IMR-90 (cell line): Measurements from ENCODE around the gene HOTAIR. TPM values are rescaled to one million over a fixed set of nuclear protein-coding genes. Genes with fewer than 3 reads are reported as not detected.

Source experiments
- ATAC-seq: fragments of 200-7000 bp; cut with Tn5 transposase; 2 replicates; pipeline ENCODE4 v1.9.1; 2020; ENCODE audit warnings: low read depth, mild to moderate bottlenecking, moderate library complexity
- BruUV-seq: library from RNA; stranded (reverse); fragments of 400-500 nt; replicated peaks from 2 replicates; lab custom pipeline; 2021; lab: Mats Ljungman, UMichigan
- CTCF ChIA-PET: fragments of 300-600 bp; formaldehyde crosslinking; extraction: SDS; loops from one replicate; lab custom pipeline; 2021; ENCODE audit warnings: antibody characterized with exemption; lab: Yijun Ruan, JAX
- POLR2A ChIA-PET: fragments of 300-600 bp; sonication (Branson Sonifier 250); formaldehyde crosslinking; loops from one replicate; lab custom pipeline; 2022; ENCODE audit warnings: antibody characterized with exemption; ENCODE audit not compliant: unreplicated experiment; lab: Charles Lee
- DNase-seq: peaks from one replicate; pipeline ENCODE4 v3.0.0; 2013
- H2AFZ ChIP-seq: replicated peaks from 2 replicates; pipeline ENCODE3; 2013; ENCODE audit warnings: low read length, mild to moderate bottlenecking; ENCODE audit not compliant: poor library complexity
- H2AK5ac ChIP-seq: 2 replicates; pipeline ENCODE4 v1.6.1; 2013; ENCODE audit warnings: low read depth, low read length, inconsistent platforms
- H2AK9ac ChIP-seq: replicated peaks from 2 replicates; pipeline ENCODE3; 2013; ENCODE audit warnings: mild to moderate bottlenecking, low read depth, low read length, moderate library complexity; ENCODE audit not compliant: poor library complexity
- H2BK120ac ChIP-seq: 2 replicates; pipeline ENCODE4 v1.6.1; 2013; ENCODE audit warnings: low read depth, low read length, inconsistent platforms
- H2BK15ac ChIP-seq: 3 replicates; pipeline ENCODE4 v1.6.1; 2013; ENCODE audit warnings: low read depth, low read length, inconsistent platforms
- H2BK20ac ChIP-seq: 2 replicates; pipeline ENCODE4 v1.6.1; 2013; ENCODE audit warnings: low read depth, mild to moderate bottlenecking, inconsistent platforms, low read length, moderate library complexity
- H2BK5ac ChIP-seq: 2 replicates; pipeline ENCODE4 v1.6.1; 2013; ENCODE audit warnings: mild to moderate bottlenecking, low read depth, low read length, inconsistent platforms; ENCODE audit not compliant: poor library complexity, severe bottlenecking
- H3K14ac ChIP-seq: replicated peaks from 2 replicates; pipeline ENCODE4 v1.6.1; 2013; ENCODE audit warnings: low read depth, low read length, inconsistent platforms
- H3K18ac ChIP-seq: 2 replicates; pipeline ENCODE4 v1.6.1; 2013; ENCODE audit warnings: low read depth, low read length, control low read depth
- H3K23ac ChIP-seq: 2 replicates; pipeline ENCODE4 v1.6.1; 2013; ENCODE audit warnings: low read depth, low read length, inconsistent platforms
- H3K27ac ChIP-seq: 2 replicates; pipeline ENCODE4 v1.5.1; 2013; ENCODE audit warnings: mild to moderate bottlenecking, control low read depth, low read length; ENCODE audit not compliant: insufficient read depth
- H3K27me3 ChIP-seq: 2 replicates; pipeline ENCODE4 v1.6.1; 2013; ENCODE audit warnings: low read length; ENCODE audit not compliant: control insufficient read depth, insufficient read depth
- H3K36me3 ChIP-seq: 2 replicates; pipeline ENCODE4 v1.6.1; 2013; ENCODE audit warnings: low read length, mixed read lengths; ENCODE audit not compliant: control insufficient read depth, insufficient read depth
- H3K4ac ChIP-seq: 2 replicates; pipeline ENCODE4 v1.6.1; 2013; ENCODE audit warnings: low read depth, low read length, inconsistent platforms
- H3K4me1 ChIP-seq: 2 replicates; pipeline ENCODE4 v1.6.1; 2013; ENCODE audit warnings: low read length, mixed read lengths; ENCODE audit not compliant: control insufficient read depth, insufficient read depth
- H3K4me2 ChIP-seq: 2 replicates; pipeline ENCODE4 v1.6.1; 2013; ENCODE audit warnings: low read depth, mild to moderate bottlenecking, control low read depth, low read length, moderate library complexity
- H3K4me3 ChIP-seq: 2 replicates; pipeline ENCODE4 v1.5.1; 2013; ENCODE audit warnings: low read depth, mild to moderate bottlenecking, control low read depth, low read length, moderate library complexity; ENCODE audit not compliant: insufficient read depth
- H3K56ac ChIP-seq: 2 replicates; pipeline ENCODE4 v1.6.1; 2013; ENCODE audit warnings: low read length, inconsistent platforms; ENCODE audit not compliant: insufficient read depth; ENCODE audit errors: extremely low read depth
- H3K79me1 ChIP-seq, 2 experiments: 2 replicates each; pipeline ENCODE4 v1.6.1; 2013; ENCODE audit warnings: low read length in 2 of 2, inconsistent platforms in 1 of 2, low read depth in 1 of 2
- H3K9ac ChIP-seq: 2 replicates; pipeline ENCODE4 v1.6.1; 2013; ENCODE audit warnings: low read depth, low read length, control low read depth
- H3K9me1 ChIP-seq: 2 replicates; pipeline ENCODE4 v1.6.1; 2013; ENCODE audit warnings: low read length, inconsistent platforms; ENCODE audit not compliant: insufficient read depth
- H3K9me3 ChIP-seq: 2 replicates; pipeline ENCODE4 v1.6.1; 2013; ENCODE audit warnings: low read length; ENCODE audit not compliant: control insufficient read depth, insufficient read depth
- H4K20me1 ChIP-seq: 2 replicates; pipeline ENCODE4 v1.6.1; 2013; ENCODE audit warnings: low read length, inconsistent platforms; ENCODE audit not compliant: insufficient read depth
- H4K5ac ChIP-seq: 2 replicates; pipeline ENCODE4 v1.6.1; 2013; ENCODE audit warnings: mild to moderate bottlenecking, low read depth, low read length, control low read depth
- H4K8ac ChIP-seq, 2 experiments: 2 replicates each; pipeline ENCODE4 v1.6.1; 2013; ENCODE audit warnings: low read depth in 2 of 2, low read length in 2 of 2, control low read depth in 1 of 2, inconsistent platforms in 1 of 2
- H4K91ac ChIP-seq: 2 replicates; pipeline ENCODE4 v1.6.1; 2013; ENCODE audit warnings: low read depth, low read length, inconsistent platforms; ENCODE audit not compliant: insufficient read depth
- BHLHE40 ChIP-seq: fragments of 150-350 bp; IDR thresholded peaks from 2 replicates; pipeline ENCODE4 v1.6.1; 2016; ENCODE audit warnings: mild to moderate bottlenecking, low read depth, low read length
- CEBPB ChIP-seq: IDR thresholded peaks from 2 replicates; pipeline ENCODE4 v1.6.1; 2012; ENCODE audit warnings: low read depth, low read length, improper control_type of control experiment
- CHD1 ChIP-seq: IDR thresholded peaks from 2 replicates; pipeline ENCODE4 v1.6.1; 2012; ENCODE audit warnings: low read depth, low read length, improper control_type of control experiment
- ELK1 ChIP-seq: fragments of 150-350 bp; IDR thresholded peaks from 2 replicates; pipeline ENCODE4 v1.6.1; 2016; ENCODE audit warnings: low read depth, mild to moderate bottlenecking, low read length, moderate library complexity, borderline replicate concordance
- FOS ChIP-seq: fragments of 150-350 bp; IDR thresholded peaks from 2 replicates; pipeline ENCODE4 v1.6.1; 2016; ENCODE audit warnings: low read depth, low read length
- MAFK ChIP-seq: IDR thresholded peaks from 2 replicates; pipeline ENCODE4 v1.6.1; 2012; ENCODE audit warnings: low read depth, low read length, improper control_type of control experiment
- WGBS, 2 experiments: methylation state at CpG; one replicate each; pipeline versions ENCODE4 v1.1.5 to v1.1.7; 2013; ENCODE audit warnings: missing lambda C conversion rate in 2 of 2; ENCODE audit not compliant: insufficient read length in 1 of 2; ENCODE audit errors: extremely low coverage in 2 of 2; 5-methylcytosine and 5-hydroxymethylcytosine counted together
- dilution Hi-C: fragments of 300-500 bp; cut with HindIII; formaldehyde crosslinking; loops from one replicate; pipeline ENCODE4 v1.14.3; 2018; ENCODE audit warnings: low sequenced_read_pairs; ENCODE audit not compliant: unreplicated experiment
- in situ Hi-C: fragments of 300-500 bp; cut with MboI; formaldehyde crosslinking; loops from 3 replicates; pipeline ENCODE4 v1.14.3; 2019; ENCODE audit warnings: low sequenced_read_pairs, inconsistent platforms, mixed read lengths
- intact Hi-C: fragments of 100-400 bp; cut with micrococcal nuclease; formaldehyde crosslinking; loops from 2 replicates; pipeline ENCODE4 v1.10.0; 2022
- polyA plus RNA-seq, 3 experiments: library from polyadenylated mRNA; depleted of rRNA; stranded (reverse); fragments of >200 nt; gene quantifications; 2 replicates each; pipeline ENCODE4 v1.2.3, GENCODE V29; 2012; ENCODE audit warnings: low replicate concordance in 1 of 3
- total RNA-seq: library from RNA; depleted of rRNA; stranded (reverse); fragments of >200 nt; gene quantifications from 2 replicates; pipeline ENCODE4 v1.2.3, GENCODE V29; 2012

Gene HOTAIR
- total and polyA plus RNA-seq, 2 of the 4 experiments (the other 2 are of a cell fraction) = not detected

GRCh38 chr12:53970451-53970850 is 4.3 kb downstream of the HOTAIR start:
- in situ Hi-C loops = no loop called here
- no peak overlapping the region for H3K23ac ChIP-seq
- no peak for DNase-seq
- H3K36me3 ChIP-seq = no peaks in the 10 kb centered on the region
- H2AK5ac ChIP-seq = no peak overlapping the region
- H2BK15ac ChIP-seq = no peak overlapping the region
- no peak overlapping the region for H3K56ac ChIP-seq
- peaks cover 12% of the 10 kb centered on the region for H3K9me3 ChIP-seq
- H4K20me1 ChIP-seq = no peaks in the 10 kb centered on the region
- intact Hi-C loops = no loop called here
- dilution Hi-C loops = no loop called here
- no CpG with 5 or more reads among the region's 4 CpGs for WGBS, 2 experiments
- no peak overlapping the region for H3K14ac ChIP-seq
- ChIA-PET CTCF (no interaction called here), POLR2A (no interaction called here)
- H4K91ac ChIP-seq = no peak overlapping the region
- H3K27me3 ChIP-seq = peaks cover 99% of the 10 kb centered on the region
- peaks cover 2% of the 10 kb centered on the region; the same call in 1 of the 2 replicates for H3K4me1 ChIP-seq
- H2BK5ac ChIP-seq = no peak overlapping the region
- H3K79me1 ChIP-seq = no peaks in the 10 kb centered on the region
- no peak overlapping the region for H3K27ac ChIP-seq
- no peak overlapping the region for H3K4me3 ChIP-seq
- no peak overlapping the region for H3K18ac ChIP-seq
- no peaks in the 10 kb centered on the region for H3K9me1 ChIP-seq
- no TSS peak for BruUV-seq
- no peak overlapping the region for H4K5ac ChIP-seq
- H4K8ac ChIP-seq = no peak overlapping the region
- no peak overlapping the region for H3K9ac ChIP-seq
- H3K4ac ChIP-seq = no peak overlapping the region
- no peak overlapping the region for H2BK20ac ChIP-seq
- no peak overlapping the region for H3K4me2 ChIP-seq
- H2AFZ ChIP-seq = no peak overlapping the region
- no peak overlapping the region for H2AK9ac ChIP-seq
- no peak for TF ChIP-seq CHD1
- TF ChIP-seq CEBPB = no peak
- TF ChIP-seq ELK1 = no peak
- TF ChIP-seq FOS = no peak
- TF ChIP-seq BHLHE40 = no peak
- no peak for TF ChIP-seq MAFK
- no peak overlapping the region for H2BK120ac ChIP-seq
- ATAC-seq = no peak
